GM21528 (cell line): Measurements from ENCODE around the gene CDHR4.

Experiments
- ATAC-seq: cut with Tn5 transposase; IDR thresholded peaks from one replicate; pipeline ENCODE4 v1.9.1; 2021; ENCODE audit warnings: mild to moderate bottlenecking, moderate library complexity; ENCODE audit not compliant: unreplicated experiment, low FRiP score

The CDHR4 gene

DNA sequence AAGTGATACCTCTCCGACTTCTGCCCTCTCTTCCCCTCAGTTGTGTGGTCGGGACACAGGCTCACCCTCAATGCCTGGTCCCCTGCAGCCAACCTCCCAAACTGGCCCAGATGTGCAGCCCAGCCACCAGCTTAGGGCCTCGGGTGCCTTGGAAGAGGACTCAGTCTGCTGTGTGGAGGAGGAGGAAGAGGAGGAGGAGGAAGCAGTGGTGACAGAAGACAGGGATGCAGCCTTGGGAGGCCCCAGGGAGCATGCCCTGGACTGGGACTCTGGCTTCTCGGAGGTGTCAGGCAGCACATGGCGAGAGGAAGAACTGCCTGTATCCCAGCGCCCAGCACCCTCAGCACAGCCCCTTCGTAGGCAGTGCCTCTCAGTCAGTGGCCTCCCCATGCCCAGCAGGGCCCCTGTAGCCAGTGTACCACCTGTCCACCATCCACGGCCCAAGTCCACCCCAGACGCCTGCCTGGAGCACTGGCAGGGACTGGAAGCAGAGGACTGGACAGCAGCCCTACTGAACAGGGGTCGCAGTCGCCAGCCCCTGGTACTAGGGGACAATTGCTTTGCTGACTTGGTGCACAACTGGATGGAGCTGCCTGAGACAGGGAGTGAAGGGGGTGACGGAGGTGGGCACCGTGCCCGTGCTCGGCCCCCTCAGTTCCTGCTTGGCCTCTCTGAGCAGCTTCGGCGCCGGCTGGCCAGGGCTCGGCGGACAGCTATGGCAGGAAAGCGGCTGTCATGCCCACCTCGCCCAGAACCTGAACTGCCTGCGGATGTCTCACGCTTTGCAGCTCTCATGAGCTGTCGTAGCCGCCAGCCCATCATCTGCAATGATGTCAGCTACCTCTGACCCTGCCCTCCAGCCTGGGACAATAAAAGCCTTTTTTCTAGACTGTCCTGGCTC, 4.7 kb upstream of the CDHR4 start:
- peak; percentile 1 for ATAC-seq

DNA sequence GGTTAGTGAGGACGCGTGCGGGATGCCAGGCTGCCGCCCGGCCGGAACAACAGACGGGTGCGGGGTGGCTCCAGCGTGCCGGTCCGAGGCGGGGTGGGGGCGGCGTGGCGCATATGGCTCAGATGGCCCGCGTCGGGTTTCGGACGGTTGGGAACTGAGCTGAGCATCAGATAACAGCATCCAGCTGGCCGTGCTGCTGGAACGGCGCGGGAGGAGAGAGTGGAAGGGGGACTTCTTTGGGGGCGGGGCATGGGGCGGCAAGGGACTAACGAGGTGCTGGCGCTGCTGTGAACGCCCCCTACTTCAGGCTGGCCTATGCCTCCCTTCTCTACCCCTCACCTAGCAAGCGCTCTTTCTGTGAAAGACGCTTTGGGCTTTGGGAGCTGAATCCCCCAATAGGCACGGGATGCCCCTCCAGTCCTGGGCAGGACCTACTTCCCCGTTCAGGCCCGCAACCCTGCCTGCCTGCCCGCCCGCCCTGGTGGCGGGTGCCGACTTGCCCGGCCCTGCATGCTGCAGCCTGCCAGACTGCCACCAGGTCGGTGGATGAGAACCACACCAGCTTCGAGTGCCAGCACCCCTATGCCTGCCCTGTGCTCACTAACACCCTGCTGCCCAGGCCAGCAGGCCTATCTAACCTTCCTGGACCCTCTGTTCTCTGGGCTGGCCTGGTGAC, 3.9 kb upstream of the CDHR4 start:
- ATAC-seq: peak; percentile 13

DNA sequence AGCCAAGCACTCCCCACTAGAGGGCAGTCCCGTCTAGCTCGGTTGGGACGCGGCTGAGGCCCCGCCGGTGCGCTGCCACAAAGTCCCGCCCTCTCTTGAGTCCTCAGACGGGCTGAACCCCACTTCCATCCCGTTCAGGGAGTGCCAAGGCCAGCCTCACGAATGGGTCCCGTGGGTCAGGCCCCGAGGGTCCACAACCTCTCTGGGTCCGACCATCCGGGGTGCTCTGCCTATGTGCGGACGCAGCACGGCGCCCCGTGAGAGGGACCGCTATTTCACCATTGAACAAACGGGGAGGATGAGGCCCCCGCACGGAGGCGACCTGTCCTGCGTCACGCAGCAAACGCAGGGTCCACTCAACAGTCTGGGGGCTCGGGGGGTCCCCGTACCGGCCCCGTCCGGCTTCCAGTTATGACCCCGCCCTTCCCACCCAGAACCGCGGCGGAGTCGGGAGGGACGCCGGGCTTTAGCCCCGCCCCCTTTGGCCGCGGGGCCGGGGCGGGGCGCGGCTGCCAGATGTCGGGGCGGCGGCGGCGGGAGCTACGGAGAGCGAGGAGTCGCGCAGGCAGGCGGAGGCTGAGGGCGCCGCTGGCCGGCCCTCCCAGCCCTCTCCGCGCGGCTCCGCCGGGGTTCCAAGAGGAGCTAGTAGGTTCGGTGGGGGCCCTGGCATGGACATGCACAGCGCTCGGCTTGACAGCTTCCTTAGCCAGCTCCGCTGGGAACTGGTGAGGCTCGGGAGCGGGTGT, 3.2 kb upstream of the CDHR4 start, which contains the start of gene INKA1:
TSS of gene INKA1 (plus strand) at position 543 of the 746 bp plus-strand sequence. CDS start at position 675, 132 bp downstream.
- ATAC-seq: peak; percentile 57

DNA sequence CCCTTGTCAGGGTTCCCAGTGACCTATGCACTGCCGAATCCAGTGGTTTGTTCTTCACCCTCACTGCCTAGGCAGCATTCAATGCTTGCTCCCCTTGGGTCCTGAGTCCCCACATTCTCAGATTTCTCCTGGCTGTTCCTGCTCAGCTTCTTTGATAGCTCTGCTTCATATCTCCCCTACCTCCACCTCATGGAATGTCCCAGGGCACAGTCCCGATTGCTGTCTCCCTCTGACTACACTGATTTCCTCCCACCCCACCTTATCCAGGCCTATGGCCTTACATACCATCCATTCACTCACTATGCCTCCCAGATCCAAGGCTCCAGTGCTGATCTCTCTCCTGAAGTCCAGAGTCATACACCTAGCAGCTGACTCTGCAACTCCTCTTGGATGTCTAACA, 1.5 kb upstream of the CDHR4 start:
- ATAC-seq: no peak

DNA sequence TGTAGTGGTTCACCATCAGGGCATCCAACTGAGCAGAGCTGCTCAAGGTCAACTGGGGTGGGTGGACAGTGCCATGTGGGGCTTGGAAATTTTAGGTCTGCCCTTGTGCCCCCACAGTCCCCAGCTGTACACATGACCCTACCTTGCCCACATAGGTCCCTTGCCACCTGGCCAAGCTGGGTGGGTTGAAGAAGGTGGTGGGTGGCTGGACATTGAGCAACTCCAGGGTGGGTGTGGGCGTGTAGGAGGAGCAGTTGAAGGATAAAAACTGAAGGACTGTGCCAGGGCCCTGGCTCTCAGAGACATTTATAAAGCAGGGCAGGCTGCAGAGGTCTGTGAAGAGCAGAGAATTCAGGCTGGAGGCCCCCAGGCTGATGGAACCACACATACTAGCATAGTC, 568 bp downstream of the CDHR4 start:
- no peak for ATAC-seq

DNA sequence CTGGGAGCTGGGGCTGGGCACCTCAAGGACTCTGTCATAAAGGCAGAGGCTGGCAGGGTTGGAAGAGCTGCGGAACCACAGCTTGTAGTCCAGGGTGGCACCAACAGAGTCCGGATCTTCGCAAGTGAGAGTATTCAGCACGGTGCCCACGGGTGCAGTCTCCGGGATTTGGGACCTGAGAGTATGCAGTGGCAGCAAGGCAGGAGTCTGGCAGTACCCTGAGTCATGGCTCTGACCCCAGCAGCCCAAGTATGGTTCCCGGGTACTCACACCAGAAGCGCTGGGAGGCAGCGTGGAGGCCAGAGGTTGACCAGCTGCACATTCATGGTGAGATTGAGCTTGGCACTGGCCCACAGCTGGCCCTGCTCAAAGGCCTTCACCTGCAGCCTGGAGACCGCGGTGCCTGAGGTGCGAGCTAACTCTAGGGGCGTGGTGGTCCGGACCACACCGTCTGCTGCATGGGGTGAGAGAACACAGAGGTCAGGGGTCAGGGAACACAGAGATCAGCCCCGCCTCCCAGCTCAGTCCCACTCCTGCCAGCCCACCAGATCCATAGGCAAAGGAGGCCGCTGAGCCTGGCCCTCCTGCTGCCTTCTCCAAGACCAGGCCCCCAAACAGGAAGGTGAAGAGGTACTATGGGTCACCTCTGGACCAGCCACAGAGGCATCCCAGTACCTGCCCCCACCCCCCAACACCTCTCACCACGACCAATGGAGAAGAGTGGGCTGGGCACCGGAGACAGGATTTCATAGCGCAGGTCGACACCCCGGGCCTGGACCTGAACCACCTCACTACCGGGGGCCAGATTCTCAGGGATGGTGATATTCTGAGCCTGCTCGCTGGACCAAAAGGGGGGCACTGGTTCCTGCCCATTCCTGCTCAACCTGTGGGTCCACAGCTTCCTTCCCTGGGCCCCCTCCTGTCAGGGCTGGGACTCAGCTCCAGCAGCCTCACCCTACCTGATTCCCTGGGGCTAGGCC, 4.5 kb downstream of the CDHR4 start:
- no peak for ATAC-seq

DNA sequence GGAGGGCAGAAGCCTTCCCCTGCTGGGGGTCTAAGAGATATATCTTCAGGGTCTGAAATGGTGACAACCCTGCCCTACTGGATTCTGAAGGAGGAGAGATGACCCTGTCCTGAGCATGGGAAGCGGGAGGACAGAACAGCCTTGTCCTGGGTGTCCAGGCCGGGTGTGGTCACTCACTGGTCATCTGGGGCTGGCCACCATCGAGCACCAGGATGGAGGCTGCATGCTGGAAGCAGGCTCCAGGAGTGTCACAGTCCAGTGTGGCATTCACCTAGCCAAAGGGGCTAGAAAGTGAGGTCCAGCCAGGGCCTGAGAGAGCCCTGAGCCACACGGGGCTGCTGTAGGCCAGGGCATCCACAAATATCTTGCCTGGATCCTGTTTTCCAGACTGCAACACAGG, 5.2 kb downstream of the CDHR4 start:
- no peak for ATAC-seq

DNA sequence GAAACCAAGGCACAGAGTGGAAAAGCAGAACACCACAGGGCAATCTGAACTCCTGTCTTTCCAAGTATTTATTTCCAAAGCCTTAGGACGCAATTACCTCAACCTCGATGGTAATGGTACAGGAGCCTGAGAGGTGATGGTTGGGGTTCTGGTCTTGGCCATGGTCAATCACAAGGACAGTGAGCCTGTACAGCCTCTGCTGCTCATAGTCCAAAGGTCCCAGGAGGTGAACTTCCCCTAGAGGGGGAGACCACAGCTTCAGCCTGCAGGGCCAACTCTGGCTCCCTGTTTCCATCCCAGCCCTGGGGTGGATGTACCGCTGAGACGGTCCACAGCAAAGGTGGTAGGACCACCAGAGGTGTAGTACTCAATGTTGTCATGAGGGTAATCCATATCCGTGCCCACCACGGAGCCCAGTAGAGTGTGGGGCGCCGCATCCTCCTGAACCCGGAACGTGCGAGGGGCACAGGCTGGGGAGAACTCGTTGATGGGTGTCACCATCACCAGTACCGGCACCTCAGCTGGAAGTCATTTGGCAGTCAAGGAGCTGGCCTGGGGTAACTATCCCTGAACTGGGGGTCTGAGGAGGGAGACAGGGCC, 6.1 kb downstream of the CDHR4 start:
- no peak for ATAC-seq

DNA sequence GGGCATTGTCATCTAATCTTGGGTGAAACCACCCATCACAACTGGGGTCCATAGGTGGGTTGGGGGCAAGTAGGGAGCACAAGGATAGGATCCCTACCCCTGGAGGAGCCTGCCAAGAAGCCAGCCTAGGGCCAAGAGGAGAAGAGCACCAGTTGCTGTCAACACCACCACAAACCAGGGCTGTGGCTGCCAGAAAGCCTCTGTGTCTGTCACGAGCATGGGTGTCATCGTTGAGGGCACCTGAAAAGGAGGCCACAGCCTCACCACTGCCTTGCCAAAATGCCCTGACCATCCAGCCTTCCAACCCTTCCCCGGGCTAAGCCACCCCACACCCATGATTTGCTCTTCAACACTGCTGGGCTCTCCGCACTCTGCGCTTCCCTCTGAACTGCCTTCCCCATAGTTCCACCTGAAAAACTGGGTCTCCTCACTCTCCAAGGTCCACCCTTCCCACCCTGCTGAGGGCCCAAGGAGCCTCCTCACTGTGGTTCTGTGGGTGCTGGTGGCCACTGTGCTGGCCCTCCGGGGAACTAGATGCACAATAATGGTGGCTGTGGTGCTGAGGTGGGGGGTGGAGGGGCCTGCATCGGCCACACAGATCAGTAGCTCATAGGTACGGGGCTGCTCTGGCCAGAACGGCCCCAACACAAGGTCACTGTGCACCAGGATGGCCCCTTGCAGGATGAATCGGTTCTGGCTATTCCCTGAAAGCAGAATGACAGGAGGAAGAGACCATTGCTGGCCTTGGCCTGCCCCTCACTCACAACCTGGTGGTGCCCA, 7.1 kb downstream of the CDHR4 start:
- ATAC-seq: no peak

DNA sequence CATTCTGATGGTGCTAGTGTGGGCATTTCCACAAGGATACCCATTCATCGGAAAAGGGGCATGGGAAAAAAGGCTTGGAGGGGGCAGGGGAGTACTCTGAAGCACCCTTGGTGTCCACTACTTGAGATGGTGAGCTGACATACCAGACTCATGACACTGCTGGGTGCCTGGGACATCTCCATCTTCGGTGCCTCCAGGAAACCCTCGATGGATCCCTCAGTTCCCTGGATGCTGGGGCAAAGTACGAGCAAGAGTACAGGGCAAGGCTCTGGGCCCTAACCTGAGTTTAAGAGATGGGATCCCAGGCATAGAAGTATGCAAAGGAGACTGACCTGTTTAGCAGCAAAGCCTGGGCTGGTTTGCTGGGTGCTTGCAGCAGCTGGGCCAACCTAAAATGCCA, 8.1 kb downstream of the CDHR4 start:
- no peak for ATAC-seq

DNA sequence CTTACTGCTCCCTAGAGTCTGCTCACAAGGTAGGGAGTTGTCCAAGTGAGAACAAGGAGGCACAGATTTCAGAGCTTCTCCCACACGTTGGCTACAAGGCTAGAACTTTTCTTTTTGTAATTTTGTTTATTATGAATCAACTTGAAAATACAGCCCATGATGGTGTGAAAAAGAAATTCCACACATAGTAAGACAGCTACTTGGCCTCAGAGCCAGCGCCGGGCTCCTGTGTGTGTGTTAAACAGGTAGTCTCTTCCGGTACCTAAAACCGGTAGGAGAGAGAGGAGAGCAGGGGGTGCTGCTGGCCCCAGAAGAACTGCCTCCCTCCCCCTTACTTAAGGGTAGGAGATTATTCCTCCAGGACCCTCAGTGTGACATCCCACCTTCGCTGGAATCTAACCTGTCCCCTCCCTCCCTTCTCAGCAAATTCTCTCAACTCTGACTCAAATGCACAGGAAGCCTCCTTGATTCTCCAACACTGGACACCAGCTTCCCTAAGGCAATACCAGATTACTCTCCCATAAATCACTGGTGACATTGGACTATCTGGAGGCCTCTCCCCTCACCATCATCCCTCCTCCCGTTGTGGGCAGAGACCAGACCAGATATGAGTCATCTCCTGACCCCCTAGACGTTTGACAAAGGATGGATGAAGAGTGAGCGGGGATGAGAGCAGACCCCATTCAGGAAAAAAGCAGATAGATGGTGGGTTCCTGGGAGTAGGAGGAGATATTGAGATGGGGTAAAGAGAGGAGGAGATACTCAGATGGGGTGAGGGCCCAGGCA, 8.9 kb downstream of the CDHR4 start:
- ATAC-seq: no peak

DNA sequence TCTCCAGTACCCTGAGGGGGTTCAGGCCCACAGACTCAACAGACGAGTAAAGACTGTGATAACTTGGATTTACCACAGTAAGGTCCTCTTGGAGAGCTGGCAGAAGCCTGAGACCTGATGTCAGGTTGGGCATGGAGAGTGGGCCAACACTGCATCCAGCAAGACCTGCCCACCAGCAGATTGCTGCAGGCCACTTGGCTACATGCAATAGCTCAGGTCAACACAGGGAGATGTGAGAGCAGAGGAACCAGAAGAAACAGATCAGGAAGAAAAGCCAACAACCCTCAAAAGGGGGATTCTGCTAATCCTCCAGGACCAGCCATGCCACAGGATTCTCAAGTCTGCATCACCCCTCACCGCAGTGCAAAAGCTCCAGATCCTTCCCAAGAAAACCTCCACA, 11.6 kb downstream of the CDHR4 start:
- no peak for ATAC-seq

DNA sequence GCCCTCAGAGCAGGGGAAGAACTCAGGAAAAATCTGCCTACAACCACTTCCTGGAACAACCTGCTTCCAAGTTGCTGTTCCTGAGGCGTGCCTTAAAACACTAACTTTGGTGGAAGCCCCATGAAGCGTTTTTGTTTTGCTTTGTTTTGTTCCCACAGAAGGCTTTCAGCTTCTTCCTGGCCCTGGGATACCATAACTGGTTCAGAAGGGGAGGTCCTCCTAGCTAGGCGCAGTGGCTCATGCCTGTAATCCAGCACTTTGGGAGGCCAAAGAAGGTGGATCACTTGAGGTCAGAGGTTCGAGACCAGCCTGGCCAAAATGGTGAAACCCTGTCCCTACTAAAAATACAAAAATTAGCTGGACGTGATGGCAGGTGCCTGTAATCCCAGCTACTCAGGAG, 12.1 kb downstream of the CDHR4 start:
- ATAC-seq: no peak

DNA sequence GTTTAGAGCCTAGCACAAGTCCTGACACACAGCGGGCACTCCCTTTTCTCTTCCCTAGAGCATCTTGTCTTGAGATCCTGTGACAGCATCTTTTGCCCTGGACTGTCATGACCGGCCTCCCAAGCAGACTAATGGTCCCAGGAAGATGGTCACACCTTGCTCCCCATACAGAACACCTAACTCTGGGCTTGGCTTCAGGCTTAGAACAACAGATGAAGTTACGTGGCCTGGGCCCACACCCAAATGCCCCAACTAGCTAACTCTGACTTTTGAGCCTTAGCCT, 12.6 kb downstream of the CDHR4 start:
- ATAC-seq: no peak

DNA sequence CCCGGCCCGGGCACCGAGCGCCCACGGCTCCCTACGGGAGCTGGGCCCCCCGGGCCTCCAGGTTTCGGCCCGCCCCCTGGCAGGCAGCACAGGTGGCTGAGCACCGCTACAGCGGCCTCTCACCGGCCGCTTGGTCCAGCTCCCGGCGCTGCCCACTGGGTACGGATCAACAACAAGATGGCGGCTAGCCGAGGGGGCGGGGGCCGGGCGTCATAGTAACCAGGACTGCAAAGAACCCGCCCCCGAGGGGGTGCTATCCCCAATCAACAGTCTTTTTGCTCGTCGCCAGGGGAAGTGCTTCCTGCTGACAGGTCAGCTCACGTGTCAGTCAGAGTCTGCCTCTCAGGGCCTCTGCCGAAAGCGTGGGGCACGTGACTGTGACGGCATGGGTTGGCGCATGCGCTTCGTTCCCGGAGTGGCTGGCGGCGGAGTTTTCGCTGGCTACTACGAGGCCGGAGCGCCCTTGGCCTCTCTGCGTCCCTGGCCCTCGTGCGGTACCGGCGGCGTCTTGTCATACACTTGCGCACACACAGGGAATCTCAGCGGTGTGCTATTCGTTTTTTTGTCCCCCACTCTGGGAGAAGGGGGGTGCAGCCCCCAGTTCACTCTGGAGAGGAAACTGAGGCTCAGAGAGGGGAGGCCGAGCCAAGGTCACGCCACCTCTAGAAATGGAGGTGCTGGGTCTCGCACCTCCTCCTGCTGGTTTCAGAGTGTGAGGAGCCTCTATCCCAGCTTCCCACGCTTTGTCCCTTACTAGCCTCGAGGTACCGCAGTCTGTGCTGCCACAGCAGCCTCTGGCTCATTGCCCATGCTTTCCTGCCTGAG, 13.1 kb downstream of the CDHR4 start, which contains the start of gene IP6K1:
TSS of gene IP6K1 (minus strand) at position 186 of the 825 bp plus-strand sequence. CDS start 38,502 bp downstream, outside the sequence.
- peak; percentile 96 for ATAC-seq

DNA sequence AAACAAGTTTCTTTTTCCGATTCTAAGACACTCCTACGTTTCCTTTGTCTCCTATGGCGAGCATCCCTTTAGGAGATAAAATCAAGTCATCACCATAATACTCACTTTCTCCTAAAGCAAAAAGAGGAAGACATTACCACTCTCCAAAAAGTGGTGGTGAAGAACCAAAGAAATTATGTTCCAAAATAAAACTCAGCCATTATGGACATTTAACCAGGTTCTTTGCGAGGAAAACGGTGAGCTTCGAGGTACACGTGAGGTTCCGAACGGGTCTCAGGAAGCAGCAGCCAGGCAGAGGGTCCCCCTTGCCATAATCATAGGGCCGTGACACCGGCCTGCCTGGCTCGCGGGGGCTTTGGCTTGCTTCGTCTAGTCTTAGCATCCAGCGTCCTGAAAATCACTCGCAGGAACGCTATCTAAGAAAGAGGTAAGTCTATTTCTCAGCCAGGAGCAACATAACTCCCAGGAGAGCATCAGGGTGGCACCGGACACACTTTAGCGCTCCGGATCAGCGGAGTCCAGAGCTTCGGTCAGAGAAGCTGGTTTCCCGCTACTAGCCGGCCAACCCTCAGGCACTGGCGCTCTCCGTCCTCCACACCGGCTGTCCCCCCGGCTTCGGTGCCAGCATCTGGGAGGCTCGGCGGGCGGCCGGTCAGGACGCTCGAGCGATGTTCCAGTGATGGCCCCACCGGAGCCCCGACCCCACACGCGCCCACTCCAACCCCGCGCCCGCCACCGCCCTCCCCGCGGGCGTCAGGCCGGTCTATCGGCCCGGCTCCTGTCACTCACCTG, 13.9 kb downstream of the CDHR4 start:
- peak; percentile 47 for ATAC-seq
